ENCODE data around the gene PTGR3.

The PTGR3 gene

GRCh38 chr18:75169411-75169810, 39.5 kb downstream of the PTGR3 start:
- no peak for DNase-seq (ENCODE audit: low spot score)

- DNase-seq (ENCODE audit: low spot score): no peak
These were observed 40.3 kb downstream of the PTGR3 start for GRCh38 chr18:75168619-75169018.

- DNase-seq (ENCODE audit: low spot score): no peak
These were observed 41.0 kb downstream of the PTGR3 start for GRCh38 chr18:75167759-75168618.

GRCh38 chr18:75167137-75167536, 41.8 kb downstream of the PTGR3 start:
- no peak for DNase-seq (ENCODE audit: low spot score)

GRCh38 chr18:75165926-75166325, 43.0 kb downstream of the PTGR3 start:
- no peak for DNase-seq (ENCODE audit: low spot score)

- DNase-seq (ENCODE audit: low spot score): no peak
These were observed 44.5 kb downstream of the PTGR3 start for GRCh38 chr18:75164479-75164878.

- no peak for DNase-seq (ENCODE audit: low spot score)
These were observed 45.2 kb downstream of the PTGR3 start for GRCh38 chr18:75163736-75164135.

GRCh38 chr18:75162978-75163377, 46.0 kb downstream of the PTGR3 start:
- DNase-seq (ENCODE audit: low spot score): no peak

GRCh38 chr18:75162467-75162866, 46.5 kb downstream of the PTGR3 start:
- DNase-seq (ENCODE audit: low spot score): peak; percentile 44

GRCh38 chr18:75161256-75162028, 47.5 kb downstream of the PTGR3 start:
- peak; percentile 9 for DNase-seq (ENCODE audit: low spot score)

- no peak for DNase-seq (ENCODE audit: low spot score)
These were observed 48.6 kb downstream of the PTGR3 start for GRCh38 chr18:75160364-75160763.

GRCh38 chr18:75159646-75160356, 49.1 kb downstream of the PTGR3 start:
- no peak for DNase-seq (ENCODE audit: low spot score)

GRCh38 chr18:75159238-75159518, 49.8 kb downstream of the PTGR3 start:
- no peak for DNase-seq (ENCODE audit: low spot score)
